Neuronal stem cell (in vitro differentiated cells): ENCODE data around the gene IGSF3. TPM values are rescaled to one million over a fixed set of nuclear protein-coding genes. Genes with fewer than 3 reads are reported as not detected.
A peak's percentile ranks its signal among the peaks of the same experiment; 100 is the strongest.

Source experiments
- DNase-seq: peaks from one replicate; pipeline ENCODE4 v3.0.0-alpha.2; 2013; ENCODE audit warnings: low spot score
- H2AFZ ChIP-seq: one replicate; pipeline ENCODE4 v1.6.1; 2013; ENCODE audit warnings: mild to moderate bottlenecking, low read length, inconsistent platforms
- H2AK5ac ChIP-seq: 2 replicates; pipeline ENCODE4 v1.6.1; 2013; ENCODE audit warnings: low read depth, mild to moderate bottlenecking, inconsistent platforms, low read length, moderate library complexity, mixed read lengths
- H2BK120ac ChIP-seq: 2 replicates; pipeline ENCODE4 v1.6.1; 2013; ENCODE audit warnings: low read depth, mild to moderate bottlenecking, inconsistent platforms, low read length, moderate library complexity, mixed read lengths
- H2BK12ac ChIP-seq: one replicate; pipeline ENCODE4 v1.6.1; 2013; ENCODE audit warnings: low read length, inconsistent platforms
- H2BK15ac ChIP-seq: 2 replicates; pipeline ENCODE4 v1.6.1; 2013; ENCODE audit warnings: mild to moderate bottlenecking, low read length, inconsistent platforms, mixed read lengths
- H2BK5ac ChIP-seq: one replicate; pipeline ENCODE4 v1.6.1; 2013; ENCODE audit warnings: inconsistent platforms, mild to moderate bottlenecking, low read length, moderate library complexity
- H3K14ac ChIP-seq: one replicate; pipeline ENCODE4 v1.6.1; 2013; ENCODE audit warnings: low read length, inconsistent platforms
- H3K18ac ChIP-seq: 2 replicates; pipeline ENCODE4 v1.6.1; 2013; ENCODE audit warnings: low read length, inconsistent platforms
- H3K23ac ChIP-seq: 2 replicates; pipeline ENCODE4 v1.6.1; 2013; ENCODE audit warnings: low read depth, mild to moderate bottlenecking, mixed read lengths, low read length, inconsistent platforms; ENCODE audit not compliant: poor library complexity
- H3K27ac ChIP-seq: replicated peaks from 3 replicates; pipeline ENCODE4 v1.5.1; 2013; ENCODE audit warnings: low read length, inconsistent platforms
- H3K27me3 ChIP-seq, 3 experiments: 2 replicates each; pipeline ENCODE4 v1.6.1; 2013; ENCODE audit warnings: low read length in 3 of 3, mild to moderate bottlenecking in 2 of 3, inconsistent platforms in 1 of 3, low read depth in 1 of 3, mixed read lengths in 1 of 3, moderate library complexity in 1 of 3; ENCODE audit not compliant: control insufficient read depth in 3 of 3, insufficient read depth in 3 of 3
- H3K36me3 ChIP-seq, 2 donors: replicated peaks in 1 of 2; 2 replicates each; pipeline ENCODE4 v1.6.1; 2013; ENCODE audit warnings: low read length in 2 of 2; ENCODE audit not compliant: control insufficient read depth in 2 of 2, insufficient read depth in 2 of 2
- H3K4ac ChIP-seq: 2 replicates; pipeline ENCODE4 v1.6.1; 2013; ENCODE audit warnings: inconsistent platforms, mild to moderate bottlenecking, low read length, moderate library complexity
- H3K4me1 ChIP-seq, 2 donors: 1 replicate in 1 of 2; 2 replicates in 1 of 2; pipeline ENCODE4 v1.6.1; 2013; ENCODE audit warnings: low read length in 2 of 2, low read depth in 1 of 2; ENCODE audit not compliant: control insufficient read depth in 2 of 2, insufficient read depth in 1 of 2
- H3K4me2 ChIP-seq: one replicate; pipeline ENCODE4 v1.6.1; 2013; ENCODE audit warnings: mild to moderate bottlenecking, low read length, inconsistent platforms; ENCODE audit not compliant: insufficient read depth, poor library complexity, severe bottlenecking
- H3K4me3 ChIP-seq, 2 donors: 2 replicates each; pipeline ENCODE4 v1.5.1; 2013; ENCODE audit warnings: low read length in 2 of 2, mild to moderate bottlenecking in 2 of 2, inconsistent platforms in 1 of 2, moderate library complexity in 1 of 2
- H3K79me1 ChIP-seq: one replicate; pipeline ENCODE4 v1.6.1; 2013; ENCODE audit warnings: low read depth, mild to moderate bottlenecking, inconsistent platforms, low read length, moderate library complexity
- H3K9ac ChIP-seq: one replicate; pipeline ENCODE4 v1.6.1; 2013; ENCODE audit warnings: mild to moderate bottlenecking, low read depth, low read length, inconsistent platforms; ENCODE audit not compliant: poor library complexity
- H3K9me3 ChIP-seq, 2 donors: replicated peaks in 1 of 2; 2 replicates each; pipeline versions ENCODE3 to v1.6.1; 2013; ENCODE audit warnings: low read length in 2 of 2, mild to moderate bottlenecking in 2 of 2, inconsistent platforms in 1 of 2, low read depth in 1 of 2, mixed read lengths in 1 of 2, moderate library complexity in 1 of 2; ENCODE audit not compliant: control insufficient read depth in 2 of 2, insufficient read depth in 1 of 2
- H4K8ac ChIP-seq: one replicate; pipeline ENCODE4 v1.6.1; 2013; ENCODE audit warnings: low read depth, mild to moderate bottlenecking, inconsistent platforms, low read length, moderate library complexity
- H4K91ac ChIP-seq: one replicate; pipeline ENCODE4 v1.6.1; 2013; ENCODE audit warnings: low read length, low read depth, mild to moderate bottlenecking, inconsistent platforms; ENCODE audit not compliant: poor library complexity
- WGBS, 2 donors: extraction: QIAGEN DNeasy Blood & Tissue Kit; methylation state at CpG; one replicate each; pipeline ENCODE4 v1.1.7; 2013; ENCODE audit warnings: missing lambda C conversion rate in 2 of 2, mixed read lengths in 1 of 2; ENCODE audit not compliant: insufficient read length in 2 of 2, insufficient replicate concordance in 1 of 2; ENCODE audit errors: extremely low coverage in 2 of 2; 5-methylcytosine and 5-hydroxymethylcytosine counted together
- polyA plus RNA-seq, 2 experiments: library from polyadenylated mRNA; stranded (reverse); fragments of 200-250 nt; gene quantifications; one replicate each; pipeline ENCODE4 v1.2.3, GENCODE V29; 2013

IGSF3 gene
- 12.7 TPM for polyA plus RNA-seq (2013, experiment 1 of 2)
- 13.8 TPM for polyA plus RNA-seq (2013, experiment 2 of 2)

GRCh38 chr1:116667575-116668105, at the start of gene IGSF3:
Gene IGSF3, minus strand, starts transcription at chr1:116667733. Its CDS starts 1,407 bp downstream, at chr1:116666326.
- Histone ChIP-seq H3K27ac (no peak within 1 kb of the TSS), H2AFZ (peak within 1 kb of the TSS; percentile 98), H3K4me3 (peak within 1 kb of the TSS; percentile 55 to 91), H3K4me1 (peaks cover 3 to 17% of the 10 kb centered on the region in 2 donors), H3K27me3 (peaks cover 0 to 52% (median 5%) of the 10 kb centered on the region in 3 experiments), H3K79me1 (peaks cover 3% of the 10 kb centered on the region), H3K36me3 (no peaks in the 10 kb centered on the region), H3K9me3 (no peaks in the 10 kb centered on the region), H2BK120ac (no peak within 1 kb of the TSS), H2BK5ac (no peak within 1 kb of the TSS), H3K23ac (peak within 1 kb of the TSS; percentile 53), H3K18ac (peak within 1 kb of the TSS; percentile 87), H3K9ac (peak within 1 kb of the TSS; percentile 56), H2BK15ac (peak within 1 kb of the TSS; percentile 5), H3K4ac (no peak within 1 kb of the TSS), H3K4me2 (peak within 1 kb of the TSS; percentile 96), H4K8ac (no peak within 1 kb of the TSS), H2AK5ac (no peak within 1 kb of the TSS), H3K14ac (no peak within 1 kb of the TSS), H2BK12ac (no peak within 1 kb of the TSS), H4K91ac (no peak within 1 kb of the TSS)
- peak; percentile 72 for DNase-seq
- WGBS, 2 donors: no CpG with 5 or more reads among the region's 58 CpGs

GRCh38 chr1:116717318-116717717, 49.8 kb upstream of the IGSF3 start:
- Histone ChIP-seq H3K4me3 (no peak overlapping the region), H3K4me1 (no peaks in the 10 kb centered on the region), H2BK15ac (no peak overlapping the region), H2BK5ac (no peak overlapping the region), H3K23ac (no peak overlapping the region), H2AK5ac (no peak overlapping the region), H3K36me3 (no peaks in the 10 kb centered on the region), H4K91ac (no peak overlapping the region), H3K79me1 (no peaks in the 10 kb centered on the region), H3K27me3 (peaks cover 0 to 3% (median 0%) of the 10 kb centered on the region in 3 experiments), H4K8ac (no peak overlapping the region), H3K18ac (no peak overlapping the region), H3K14ac (no peak overlapping the region), H3K9me3 (no peaks in the 10 kb centered on the region), H3K27ac (no peak overlapping the region), H3K4ac (no peak overlapping the region), H3K9ac (no peak overlapping the region), H3K4me2 (no peak overlapping the region), H2BK12ac (no peak overlapping the region), H2BK120ac (no peak overlapping the region), H2AFZ (no peak overlapping the region)
- no peak for DNase-seq
- no CpG with 5 or more reads among the region's 3 CpGs for WGBS, 2 donors

GRCh38 chr1:116716391-116716790, 48.9 kb upstream of the IGSF3 start:
- Histone ChIP-seq H3K27me3 (peaks cover 0 to 3% (median 0%) of the 10 kb centered on the region in 3 experiments), H2AFZ (no peak overlapping the region), H3K4me3 (no peak overlapping the region), H2BK120ac (no peak overlapping the region), H3K9ac (no peak overlapping the region), H3K79me1 (no peaks in the 10 kb centered on the region), H2AK5ac (no peak overlapping the region), H3K27ac (no peak overlapping the region), H3K4ac (no peak overlapping the region), H3K23ac (no peak overlapping the region), H3K18ac (no peak overlapping the region), H3K4me2 (no peak overlapping the region), H4K8ac (no peak overlapping the region), H3K9me3 (no peaks in the 10 kb centered on the region), H3K14ac (no peak overlapping the region), H2BK12ac (no peak overlapping the region), H4K91ac (no peak overlapping the region), H2BK15ac (no peak overlapping the region), H2BK5ac (no peak overlapping the region), H3K36me3 (no peaks in the 10 kb centered on the region), H3K4me1 (peaks cover 0 to under 1% of the 10 kb centered on the region in 2 donors)
- no CpG with 5 or more reads among the region's 3 CpGs for WGBS, 2 donors
- DNase-seq: no peak

GRCh38 chr1:116713474-116713873, 45.9 kb upstream of the IGSF3 start:
- H2AK5ac ChIP-seq: no peak overlapping the region
- WGBS, 2 donors: no CpG with 5 or more reads among the region's 3 CpGs
- H3K27ac ChIP-seq: no peak overlapping the region
- H2BK120ac ChIP-seq: no peak overlapping the region
- H2BK12ac ChIP-seq: no peak overlapping the region
- H3K4me1 ChIP-seq: peaks cover 0 to 3% of the 10 kb centered on the region in 2 donors
- H3K27me3 ChIP-seq: peaks cover 0 to 6% (median 0%) of the 10 kb centered on the region in 3 experiments
- H4K91ac ChIP-seq: no peak overlapping the region
- DNase-seq: no peak
- H2AFZ ChIP-seq: no peak overlapping the region
- H3K9me3 ChIP-seq: no peaks in the 10 kb centered on the region
- H3K18ac ChIP-seq: no peak overlapping the region
- H3K4me3 ChIP-seq: no peak overlapping the region
- no peak overlapping the region for H3K4me2 ChIP-seq
- H3K36me3 ChIP-seq: no peaks in the 10 kb centered on the region
- H2BK15ac ChIP-seq: no peak overlapping the region
- H3K79me1 ChIP-seq: no peaks in the 10 kb centered on the region
- H3K23ac ChIP-seq: no peak overlapping the region
- no peak overlapping the region for H2BK5ac ChIP-seq
- H3K14ac ChIP-seq: no peak overlapping the region
- H3K9ac ChIP-seq: no peak overlapping the region
- H4K8ac ChIP-seq: no peak overlapping the region
- H3K4ac ChIP-seq: no peak overlapping the region
